PFSK-1 (cell line): ENCODE measurements around the gene GOLGA2.

Experiments used
- FOXP2 ChIP-seq: optimal IDR thresholded peaks from 2 replicates; pipeline ENCODE3; 2011; ENCODE audit warnings: borderline replicate concordance, control low read depth, inconsistent platforms; ENCODE audit not compliant: insufficient read depth; ENCODE audit errors: extremely low read length, extremely low read depth
- POLR2AphosphoS5 ChIP-seq: IDR thresholded peaks from 2 replicates; pipeline ENCODE4 v1.6.1; 2012; ENCODE audit warnings: low read depth, mild to moderate bottlenecking, control low read depth, low read length, moderate library complexity
- REST ChIP-seq, 2 experiments: IDR thresholded peaks; 2 replicates each; pipeline versions ENCODE4 v1.6.1 to v1.8.0; 2011 to 2012; ENCODE audit warnings: low read depth in 2 of 2, low read length in 2 of 2, control low read depth in 1 of 2, inconsistent platforms in 1 of 2, mild to moderate bottlenecking in 1 of 2, moderate library complexity in 1 of 2; ENCODE audit not compliant: insufficient read depth in 1 of 2
- SIN3A ChIP-seq: IDR thresholded peaks from 2 replicates; pipeline ENCODE4 v1.6.1; 2012; ENCODE audit warnings: mild to moderate bottlenecking, low read length, moderate library complexity, borderline replicate concordance; ENCODE audit not compliant: insufficient read depth
- TAF1 ChIP-seq: IDR thresholded peaks from 2 replicates; pipeline ENCODE4 v1.6.1; 2012; ENCODE audit warnings: low read length, control low read depth, borderline replicate concordance; ENCODE audit not compliant: insufficient read depth

The GOLGA2 gene

GRCh38 chr9:128216781-128217553 lies 58.8 kb downstream of the GOLGA2 start:
- TF ChIP-seq REST (IDR thresholded peaks at IDR 0.05; ENCODE audit: insufficient read depth in 1 of 2, low read depth in 2 of 2, low read length in 2 of 2) (no peak), TAF1 (no peak), POLR2AphosphoS5 (no peak), SIN3A (no peak), FOXP2 (no peak)

- TF ChIP-seq TAF1 (no peak), FOXP2 (peak; percentile 20), REST (IDR thresholded peaks at IDR 0.05; ENCODE audit: insufficient read depth in 1 of 2, low read depth in 2 of 2, low read length in 2 of 2) (no peak)
These were observed 60.1 kb downstream of the GOLGA2 start for GRCh38 chr9:128215491-128216409.

- TF ChIP-seq TAF1 (no peak), POLR2AphosphoS5 (no peak), FOXP2 (no peak), SIN3A (no peak), REST (IDR thresholded peaks at IDR 0.05; ENCODE audit: insufficient read depth in 1 of 2, low read depth in 2 of 2, low read length in 2 of 2) (no peak)
These were observed 61.0 kb downstream of the GOLGA2 start for GRCh38 chr9:128214571-128215490.

GRCh38 chr9:128213746-128214497 lies 61.9 kb downstream of the GOLGA2 start:
- TF ChIP-seq TAF1 (no peak), POLR2AphosphoS5 (no peak), SIN3A (no peak), REST (IDR thresholded peaks at IDR 0.05; ENCODE audit: insufficient read depth in 1 of 2, low read depth in 2 of 2, low read length in 2 of 2) (no peak)
